Activated CD4-positive, alpha-beta T cell treated with anti-CD3 and anti-CD28 coated beads, Interleukin-2, amount 10 ng/mL, durations not matched to agents 24 days and 14 days (primary cell): ENCODE measurements around the gene DCXR. TPM values are rescaled to one million over a fixed set of nuclear protein-coding genes. Genes with fewer than 3 reads are reported as not detected.

ENCODE experiments used
- DNase-seq: peaks from one replicate; pipeline ENCODE4 v3.0.0; 2022
- H3K27ac Mint-ChIP-seq: one replicate; pipeline ENCODE4 v1.8.0; 2022; ENCODE audit warnings: mild to moderate bottlenecking, mixed read lengths
- H3K27me3 Mint-ChIP-seq: one replicate; pipeline ENCODE4 v1.8.0; 2022; ENCODE audit warnings: mixed read lengths
- H3K36me3 Mint-ChIP-seq: one replicate; pipeline ENCODE4 v1.8.0; 2022; ENCODE audit warnings: low read depth, mild to moderate bottlenecking, mixed read lengths
- H3K4me1 Mint-ChIP-seq: one replicate; pipeline ENCODE4 v1.8.0; 2021; ENCODE audit warnings: mixed read lengths
- H3K4me3 Mint-ChIP-seq: one replicate; pipeline ENCODE4 v1.8.0; 2022; ENCODE audit warnings: mild to moderate bottlenecking, moderate library complexity, mixed read lengths
- H3K9me3 Mint-ChIP-seq: one replicate; pipeline ENCODE4 v1.8.0; 2021; ENCODE audit warnings: mixed read lengths
- intact Hi-C: fragments of 100-400 bp; cut with micrococcal nuclease; formaldehyde crosslinking; loops from one replicate; pipeline ENCODE4 v1.15.1; 2023
- total RNA-seq: library from RNA; stranded (reverse); gene quantifications from 2 replicates; pipeline ENCODE4 v1.2.3, GENCODE V29; 2022

Gene DCXR
- total RNA-seq, 1 donor from 2014 or later, result 128 TPM

- intact Hi-C loops, result no loop called here
- H3K27ac Mint-ChIP-seq, result no peak overlapping the region
- H3K9me3 Mint-ChIP-seq, result no peaks in the 10 kb centered on the region
- H3K36me3 Mint-ChIP-seq, result peaks cover 6% of the 10 kb centered on the region
- H3K4me3 Mint-ChIP-seq, result no peak overlapping the region
- H3K4me1 Mint-ChIP-seq, result peaks cover 6% of the 10 kb centered on the region
- no peaks in the 10 kb centered on the region for H3K27me3 Mint-ChIP-seq
- DNase-seq, result no peak
Measured at GRCh38 chr17:82016061-82016874, 21.2 kb downstream of the DCXR start.

- Mint-ChIP-seq H3K4me1 (peaks cover 3% of the 10 kb centered on the region), H3K9me3 (no peaks in the 10 kb centered on the region)
- intact Hi-C loops, result no loop called here
Measured at GRCh38 chr17:82015311-82015971, 22.1 kb downstream of the DCXR start.

DNA sequence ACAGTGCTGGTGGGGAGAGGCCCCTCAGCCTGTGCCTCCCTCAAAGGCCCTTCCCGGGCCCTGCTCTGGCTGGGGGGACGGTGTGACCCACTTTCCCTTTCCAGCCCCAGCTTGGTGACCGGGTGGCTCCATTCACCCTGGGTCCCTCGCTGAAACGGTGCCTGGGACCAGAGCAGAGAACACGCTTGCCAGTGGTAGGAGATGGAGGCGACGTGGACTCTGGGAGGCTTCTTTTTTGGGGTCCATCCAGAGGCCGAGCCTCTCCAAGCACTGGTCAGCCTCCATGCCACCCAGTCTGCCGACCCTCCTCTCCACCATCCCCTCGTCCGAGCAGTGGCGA, 22.6 kb downstream of the DCXR start:
- Mint-ChIP-seq H3K27ac (no peak overlapping the region), H3K9me3 (no peaks in the 10 kb centered on the region), H3K4me3 (no peak overlapping the region), H3K36me3 (peaks cover 4% of the 10 kb centered on the region), H3K4me1 (no peaks in the 10 kb centered on the region), H3K27me3 (no peaks in the 10 kb centered on the region)
- intact Hi-C loops, result no loop called here
- no peak for DNase-seq

More at GRCh38 chr17:82015311-82015971, 22.1 kb downstream of the DCXR start:
- Mint-ChIP-seq H3K27me3 (no peaks in the 10 kb centered on the region), H3K36me3 (peaks cover 4% of the 10 kb centered on the region), H3K4me3 (no peak overlapping the region), H3K27ac (no peak overlapping the region)
- DNase-seq, result no peak

GRCh38 chr17:82014432-82014831, 23.1 kb downstream of the DCXR start:
- H3K27ac Mint-ChIP-seq, result no peak overlapping the region
- intact Hi-C loops, result no loop called here
- H3K4me1 Mint-ChIP-seq, result no peaks in the 10 kb centered on the region
- H3K27me3 Mint-ChIP-seq, result no peaks in the 10 kb centered on the region
- DNase-seq, result no peak
- no peaks in the 10 kb centered on the region for H3K9me3 Mint-ChIP-seq
- no peak overlapping the region for H3K4me3 Mint-ChIP-seq
- H3K36me3 Mint-ChIP-seq, result peaks cover 4% of the 10 kb centered on the region

DNA sequence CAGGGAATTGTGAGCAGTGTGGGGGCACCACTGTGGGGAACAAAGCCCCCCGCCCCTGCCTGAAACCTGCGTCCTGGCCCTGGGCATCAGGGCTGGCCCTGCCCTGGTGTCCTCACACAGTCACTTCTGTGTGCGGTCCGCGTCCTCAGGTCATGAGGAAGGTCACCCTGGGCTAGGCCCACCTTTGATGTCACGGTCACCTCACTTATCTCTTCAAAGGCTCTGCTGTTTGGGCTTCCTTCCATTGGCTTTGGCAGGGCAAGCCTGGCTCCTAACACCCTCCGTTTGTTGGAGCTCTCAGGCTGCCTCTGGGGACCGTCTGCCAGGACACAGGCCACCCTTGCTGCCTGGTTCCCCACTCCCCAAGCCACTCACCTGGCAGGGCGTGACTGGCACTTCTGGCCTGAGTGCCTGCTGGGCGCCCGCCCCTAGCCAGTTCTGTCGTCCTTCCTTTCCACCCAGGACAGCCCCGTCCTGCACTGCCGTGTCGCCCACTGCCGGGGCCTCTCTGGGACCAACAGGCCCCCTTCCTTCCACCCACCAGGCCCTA, 23.6 kb downstream of the DCXR start:
- DNase-seq, result no peak
- no peaks in the 10 kb centered on the region for H3K4me1 Mint-ChIP-seq
- H3K27me3 Mint-ChIP-seq, result no peaks in the 10 kb centered on the region
- H3K36me3 Mint-ChIP-seq, result peaks cover 2% of the 10 kb centered on the region
- intact Hi-C loops, result no loop called here
- H3K4me3 Mint-ChIP-seq, result no peak overlapping the region
- H3K9me3 Mint-ChIP-seq, result no peaks in the 10 kb centered on the region
- no peak overlapping the region for H3K27ac Mint-ChIP-seq

- H3K36me3 Mint-ChIP-seq, result peaks cover under 1% of the 10 kb centered on the region
- no peak for DNase-seq
- no peaks in the 10 kb centered on the region for H3K9me3 Mint-ChIP-seq
- no peak overlapping the region for H3K27ac Mint-ChIP-seq
- H3K4me1 Mint-ChIP-seq, result no peaks in the 10 kb centered on the region
- intact Hi-C loops, result no loop called here
- no peak overlapping the region for H3K4me3 Mint-ChIP-seq
- no peaks in the 10 kb centered on the region for H3K27me3 Mint-ChIP-seq
Measured at GRCh38 chr17:82013341-82013740, 24.2 kb downstream of the DCXR start.

GRCh38 chr17:82012640-82013295, 24.7 kb downstream of the DCXR start:
- H3K27me3 Mint-ChIP-seq, result no peaks in the 10 kb centered on the region
- no peaks in the 10 kb centered on the region for H3K4me1 Mint-ChIP-seq
- H3K27ac Mint-ChIP-seq, result no peak overlapping the region
- H3K36me3 Mint-ChIP-seq, result no peaks in the 10 kb centered on the region
- DNase-seq, result no peak
- no peaks in the 10 kb centered on the region for H3K9me3 Mint-ChIP-seq
- H3K4me3 Mint-ChIP-seq, result no peak overlapping the region
- intact Hi-C loops, result no loop called here

DNA sequence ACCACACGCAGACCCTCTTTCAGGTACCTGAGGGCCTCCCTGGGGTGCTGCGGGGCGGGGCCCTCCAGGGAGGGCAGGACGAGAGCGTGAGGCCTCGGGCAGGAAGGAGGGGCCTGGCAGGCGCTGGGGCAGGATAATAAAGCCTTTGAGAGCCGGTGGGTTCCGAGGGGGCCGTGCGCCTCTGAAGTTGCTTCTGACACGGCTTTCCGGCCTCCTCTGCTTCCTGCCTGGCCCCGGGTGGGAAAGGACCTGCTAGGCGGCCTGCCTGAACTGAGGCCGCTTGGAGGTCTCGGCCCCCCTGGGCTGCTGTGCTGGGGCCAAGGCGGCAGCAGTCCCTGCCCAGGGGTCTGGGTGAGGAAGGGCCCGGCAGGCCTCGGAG, 25.2 kb downstream of the DCXR start:
- Mint-ChIP-seq H3K36me3 (no peaks in the 10 kb centered on the region), H3K4me1 (no peaks in the 10 kb centered on the region), H3K27me3 (no peaks in the 10 kb centered on the region), H3K27ac (no peak overlapping the region), H3K9me3 (no peaks in the 10 kb centered on the region), H3K4me3 (no peak overlapping the region)
- intact Hi-C loops, result no loop called here
- DNase-seq, result no peak

DNA sequence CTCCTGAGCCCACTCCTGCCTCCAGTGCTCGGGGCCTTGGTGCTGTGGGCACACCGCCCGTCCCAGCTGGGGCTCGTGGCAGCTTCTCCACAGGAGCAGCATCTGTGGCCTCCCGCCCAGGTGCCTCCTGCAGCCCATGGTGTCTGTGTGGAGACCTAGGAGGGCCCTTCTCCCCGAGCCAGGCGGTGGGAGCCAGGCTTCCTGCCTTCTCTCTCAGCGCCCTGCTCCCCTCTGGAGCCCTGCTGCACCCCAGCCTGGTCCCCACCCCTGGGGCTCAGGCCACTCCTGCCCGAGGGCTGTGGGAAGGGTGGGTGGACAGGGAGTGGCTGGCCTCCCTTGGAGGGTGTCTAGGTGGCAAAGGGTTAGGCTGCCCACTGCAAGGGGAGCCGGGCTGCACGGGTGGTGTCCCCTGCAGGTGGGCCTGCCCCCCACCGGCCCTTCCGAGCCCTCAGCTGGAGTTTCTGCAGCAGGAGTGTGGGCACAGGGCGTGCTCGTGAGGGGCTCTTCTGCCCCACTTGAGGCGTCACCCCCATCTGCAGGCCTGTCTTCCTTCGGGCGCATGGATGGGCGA, 25.8 kb downstream of the DCXR start:
- H3K9me3 Mint-ChIP-seq, result no peaks in the 10 kb centered on the region
- H3K27ac Mint-ChIP-seq, result no peak overlapping the region
- no peak for DNase-seq
- H3K36me3 Mint-ChIP-seq, result no peaks in the 10 kb centered on the region
- H3K4me3 Mint-ChIP-seq, result no peak overlapping the region
- no peaks in the 10 kb centered on the region for H3K27me3 Mint-ChIP-seq
- no peaks in the 10 kb centered on the region for H3K4me1 Mint-ChIP-seq
- intact Hi-C loops, result no loop called here

DNA sequence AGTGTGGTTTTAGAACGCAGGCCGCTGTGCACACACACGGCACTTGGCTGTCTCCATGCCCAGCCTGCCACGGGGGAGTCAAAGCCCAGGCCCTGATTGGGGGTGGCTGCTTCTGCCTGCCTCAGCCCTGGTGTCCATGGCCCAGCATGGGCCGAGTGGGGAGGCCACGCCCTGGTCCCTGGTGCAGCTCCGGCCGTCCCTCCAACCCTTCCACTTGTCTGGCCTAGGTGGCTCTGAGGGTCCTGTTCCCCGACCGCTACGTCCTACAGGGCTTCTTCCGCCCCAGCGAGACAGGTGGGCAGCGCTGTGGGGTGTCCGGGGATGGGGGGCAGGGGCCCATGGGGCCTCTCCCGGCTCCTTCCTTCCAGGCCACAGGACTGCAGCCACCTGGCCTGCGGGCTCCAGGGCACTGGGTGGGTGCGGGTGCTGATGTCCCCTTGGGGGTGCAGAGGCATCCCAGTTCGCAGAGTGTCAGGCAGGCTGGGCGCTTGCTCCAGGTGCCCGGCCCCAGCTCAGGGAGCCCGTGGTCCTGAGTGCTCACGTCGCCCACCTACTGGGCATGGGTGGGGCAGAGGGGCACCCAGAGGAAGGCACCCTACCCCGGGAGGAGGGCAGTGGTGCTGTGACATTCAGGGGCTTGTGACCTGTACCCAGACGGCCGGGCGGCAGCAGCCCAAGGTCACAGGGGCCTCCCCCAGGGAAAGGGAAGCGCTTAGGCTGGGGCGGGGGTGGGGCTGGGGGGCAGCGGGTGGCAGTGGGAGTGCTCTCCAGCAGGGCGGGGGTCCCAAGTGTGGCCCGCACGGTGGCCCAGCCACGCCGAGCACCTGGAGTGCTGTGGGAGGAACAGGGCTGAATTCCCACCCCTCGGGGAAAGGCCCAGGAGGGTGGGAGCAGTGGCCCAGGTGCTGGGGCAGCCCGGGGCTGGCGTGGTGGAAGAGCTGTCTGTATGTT, 26.6 kb downstream of the DCXR start:
- intact Hi-C loops, result no loop called here
- DNase-seq, result no peak
- Mint-ChIP-seq H3K9me3 (no peaks in the 10 kb centered on the region), H3K4me3 (no peak overlapping the region), H3K4me1 (no peaks in the 10 kb centered on the region), H3K27ac (no peak overlapping the region), H3K36me3 (no peaks in the 10 kb centered on the region), H3K27me3 (no peaks in the 10 kb centered on the region)

DNA sequence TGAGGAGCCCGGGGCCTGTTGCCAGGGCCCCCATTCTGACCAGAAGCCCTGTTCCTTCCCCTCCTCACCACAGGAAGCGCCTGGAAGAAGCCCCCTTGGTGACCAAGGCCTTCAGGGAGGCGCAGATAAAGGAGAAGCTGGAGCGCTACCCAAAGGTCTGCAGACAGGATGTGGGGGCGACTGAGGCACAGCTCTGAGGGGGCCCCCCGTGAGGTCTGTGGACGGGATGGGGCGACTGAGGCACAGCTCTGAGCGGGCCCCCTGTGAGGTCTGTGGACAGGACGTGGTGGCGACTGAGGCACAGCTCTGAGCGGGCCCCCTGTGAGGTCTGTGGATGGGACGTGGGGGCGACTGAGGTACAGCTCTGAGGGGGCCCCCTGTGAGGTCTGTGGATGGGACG, 28.1 kb downstream of the DCXR start:
- H3K4me1 Mint-ChIP-seq, result no peaks in the 10 kb centered on the region
- intact Hi-C loops, result no loop called here
- H3K4me3 Mint-ChIP-seq, result no peak overlapping the region
- DNase-seq, result no peak
- H3K27ac Mint-ChIP-seq, result no peak overlapping the region
- H3K36me3 Mint-ChIP-seq, result no peaks in the 10 kb centered on the region
- H3K27me3 Mint-ChIP-seq, result no peaks in the 10 kb centered on the region
- H3K9me3 Mint-ChIP-seq, result no peaks in the 10 kb centered on the region

DNA sequence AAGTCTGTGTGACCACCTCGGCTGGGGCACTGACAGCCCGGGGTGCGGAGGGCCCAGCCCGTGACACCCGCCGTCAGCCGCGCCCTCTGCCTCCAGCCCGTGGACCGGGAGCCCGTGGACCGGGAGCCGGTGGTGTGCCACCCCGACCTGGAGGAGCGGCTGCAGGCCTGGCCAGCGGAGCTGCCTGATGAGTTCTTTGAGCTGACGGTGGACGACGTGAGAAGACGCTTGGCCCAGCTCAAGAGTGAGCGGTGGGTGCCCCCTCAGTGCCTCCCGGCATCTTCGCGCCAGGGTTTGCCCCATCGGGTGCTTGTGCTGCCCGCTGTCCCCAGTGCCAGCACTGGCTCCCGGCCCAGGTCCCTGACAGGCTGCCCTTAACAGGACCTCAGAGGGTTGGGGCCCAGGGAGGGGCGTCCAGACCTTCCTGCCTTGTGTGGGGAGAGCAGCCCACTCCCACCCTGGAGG, 28.5 kb downstream of the DCXR start:
- Mint-ChIP-seq H3K27ac (no peak overlapping the region), H3K9me3 (no peaks in the 10 kb centered on the region), H3K4me1 (no peaks in the 10 kb centered on the region), H3K4me3 (no peak overlapping the region), H3K36me3 (no peaks in the 10 kb centered on the region), H3K27me3 (no peaks in the 10 kb centered on the region)
- intact Hi-C loops, result no loop called here
- DNase-seq, result no peak

DNA sequence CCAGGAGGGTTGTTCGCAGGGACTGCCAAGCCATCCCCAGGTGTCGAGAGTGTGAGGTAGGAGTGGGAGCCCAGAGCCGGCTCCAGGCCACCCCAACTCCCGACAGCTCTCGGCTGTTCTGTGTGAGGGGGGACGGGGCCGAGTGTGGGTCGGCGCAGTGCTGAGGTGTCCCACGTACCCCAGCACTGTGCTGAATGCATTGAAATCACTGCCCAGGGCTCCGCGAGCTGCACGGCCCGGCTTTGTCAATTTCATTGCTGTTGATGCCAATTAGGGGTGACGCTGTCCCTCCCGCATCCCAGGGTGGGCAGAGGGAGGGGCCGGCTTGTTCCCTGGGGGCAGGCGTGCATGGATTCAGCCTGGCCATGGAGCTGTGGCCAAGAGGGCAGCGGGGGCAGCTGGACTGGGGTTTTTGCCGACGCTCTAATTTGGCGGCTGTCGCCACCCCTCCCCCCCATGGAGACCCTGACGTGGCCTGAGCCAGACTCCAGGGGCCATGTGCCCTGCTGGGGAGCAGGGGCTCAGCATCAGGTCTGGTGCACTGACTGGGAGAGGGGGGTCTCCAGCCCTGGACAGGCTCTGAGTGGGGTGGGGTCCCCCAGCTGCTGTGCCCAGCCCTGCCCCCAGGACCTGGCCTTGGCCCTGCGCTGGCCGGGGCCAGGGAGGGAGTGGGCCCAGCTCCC, 29.1 kb downstream of the DCXR start:
- H3K4me1 Mint-ChIP-seq, result no peaks in the 10 kb centered on the region
- no peak for DNase-seq
- H3K4me3 Mint-ChIP-seq, result no peak overlapping the region
- no peaks in the 10 kb centered on the region for H3K27me3 Mint-ChIP-seq
- H3K9me3 Mint-ChIP-seq, result no peaks in the 10 kb centered on the region
- H3K36me3 Mint-ChIP-seq, result no peaks in the 10 kb centered on the region
- intact Hi-C loops, result no loop called here
- H3K27ac Mint-ChIP-seq, result no peak overlapping the region
